ELF-1 (cell line): ENCODE measurements around the gene SELENOM.
"Not testable (repeated sequence)": the region's sequence is repeated elsewhere in the genome, so short reads cannot be mapped to it uniquely, and the experiment has no call there.

Source experiments
- DNase-seq: peaks from one replicate; pipeline ENCODE4 v3.0.0-alpha.2; 2016; ENCODE audit warnings: low read depth, low spot score

SELENOM gene

GRCh38 chr22:31133911-31134310 is 26.5 kb upstream of the SELENOM start:
- no peak for DNase-seq

GRCh38 chr22:31130873-31131272 is 23.5 kb upstream of the SELENOM start:
- no peak for DNase-seq

GRCh38 chr22:31128156-31128555 is 20.8 kb upstream of the SELENOM start:
- no peak for DNase-seq

GRCh38 chr22:31127181-31127772 is 19.9 kb upstream of the SELENOM start:
- DNase-seq: peak; percentile 44

GRCh38 chr22:31126869-31127175 is 19.5 kb upstream of the SELENOM start:
- DNase-seq: no peak

GRCh38 chr22:31126128-31126868 is 18.9 kb upstream of the SELENOM start:
- no peak for DNase-seq

- no peak for DNase-seq
Measured at GRCh38 chr22:31125521-31126117, 18.3 kb upstream of the SELENOM start.

- no peak for DNase-seq
Measured at GRCh38 chr22:31124811-31125465, 17.6 kb upstream of the SELENOM start.

GRCh38 chr22:31124290-31124689 is 16.9 kb upstream of the SELENOM start:
- DNase-seq: no peak

GRCh38 chr22:31123292-31123602 is 15.9 kb upstream of the SELENOM start:
- no peak for DNase-seq

GRCh38 chr22:31122532-31123291 is 15.3 kb upstream of the SELENOM start, which contains the start of gene INPP5J:
Gene INPP5J, plus strand, starts transcription at chr22:31122966. Its CDS starts 49 bp downstream, at chr22:31123015.
- peak; percentile 61 for DNase-seq

- no peak for DNase-seq
Measured at GRCh38 chr22:31122196-31122531, 14.8 kb upstream of the SELENOM start.

- no peak for DNase-seq
Measured at GRCh38 chr22:31121403-31121802, 14.0 kb upstream of the SELENOM start.

GRCh38 chr22:31120642-31121041 is 13.3 kb upstream of the SELENOM start:
- no peak for DNase-seq

GRCh38 chr22:31120230-31120629 is 12.9 kb upstream of the SELENOM start:
- DNase-seq: no peak

- DNase-seq: no peak
Measured at GRCh38 chr22:31119026-31119717, 11.8 kb upstream of the SELENOM start.

GRCh38 chr22:31118046-31118820 is 10.9 kb upstream of the SELENOM start:
- DNase-seq: no peak

- not testable (repeated sequence) for DNase-seq
Measured at GRCh38 chr22:31112547-31113091, 5.3 kb upstream of the SELENOM start.

GRCh38 chr22:31107894-31108218 is 488 bp upstream of the SELENOM start:
- no peak for DNase-seq

GRCh38 chr22:31106731-31107177 is 614 bp downstream of the SELENOM start:
- DNase-seq: no peak
